ENCODE data around the gene TBX10. TPM values are rescaled to one million over a fixed set of nuclear protein-coding genes. Genes with fewer than 3 reads are reported as not detected.

Gene TBX10
- total RNA-seq, 2 experiments from 2014 or later: 2.4 to 5.3 TPM

DNA sequence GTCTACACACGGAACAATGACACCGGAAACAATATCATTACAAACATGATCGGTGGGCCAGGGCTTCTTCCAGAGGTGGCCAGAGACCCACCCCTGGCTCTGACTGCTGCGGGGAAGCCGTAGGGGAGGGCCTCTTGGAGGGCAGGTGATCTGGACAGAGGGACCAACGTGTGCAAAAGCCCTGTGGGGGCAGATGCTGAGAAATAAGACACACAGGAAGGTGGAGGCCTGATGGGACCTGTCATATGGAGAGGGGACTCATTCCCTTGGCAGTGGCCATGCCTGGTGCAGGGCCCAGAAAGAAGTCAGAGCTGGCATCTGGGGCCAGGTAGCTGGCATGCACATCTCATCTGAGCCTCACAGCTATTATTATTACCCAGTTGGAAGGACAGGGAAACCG, 33.8 kb upstream of the TBX10 start:
- Histone ChIP-seq H3K9me3 (ENCODE audit: low read length) (no peaks in the 10 kb centered on the region), H3K4me1 (ENCODE audit: insufficient read depth, low read length, poor library complexity, severe bottlenecking) (peaks cover 18% of the 10 kb centered on the region), H3K4me3 (ENCODE audit: low read depth, low read length, poor library complexity, severe bottlenecking) (no peak overlapping the region), H3K27ac (ENCODE audit: low read depth, low read length, poor library complexity, severe bottlenecking) (no peak overlapping the region), H2AFZ (ENCODE audit: low read length) (no peak overlapping the region), H3K36me3 (ENCODE audit: insufficient read depth, low read length) (no peaks in the 10 kb centered on the region), H3K79me2 (ENCODE audit: insufficient read depth, low read depth, low read length) (peaks cover 10% of the 10 kb centered on the region; the same call in 1 of the 2 replicates), H3K4me2 (ENCODE audit: low read length) (no peak overlapping the region), H4K20me1 (ENCODE audit: insufficient read depth, low read length) (no peaks in the 10 kb centered on the region), H3K9me2 (ENCODE audit: insufficient read depth, low read length) (no peaks in the 10 kb centered on the region)
- DNase-seq (ENCODE audit: low spot score): no peak
- no TSS peak for BruUV-seq (replicated peaks)
- ChIA-PET CTCF (ENCODE audit: unreplicated experiment) (no interaction called here), POLR2A (no interaction called here)
- intact Hi-C loops (cut with micrococcal nuclease; ENCODE audit: unreplicated experiment): no loop called here
- TF ChIP-seq EZH2phosphoT487 (IDR thresholded peaks at IDR 0.05; ENCODE audit: borderline replicate concordance, low read depth, low read length): no peak

DNA sequence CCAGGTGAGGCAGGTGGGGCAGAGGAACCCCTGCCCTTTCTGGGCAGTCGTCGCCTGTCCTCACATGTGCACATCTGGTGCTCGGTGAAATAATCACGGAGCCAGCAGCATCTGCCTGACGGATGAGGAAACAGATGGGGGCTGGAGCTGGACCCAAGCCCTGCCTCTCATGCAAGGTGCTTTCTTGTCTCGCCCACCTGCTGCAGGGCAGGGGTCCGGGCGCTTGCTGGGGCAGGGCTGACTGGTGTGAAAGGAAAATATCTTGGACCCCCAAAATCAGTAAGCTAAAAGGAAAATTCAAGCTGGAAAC, 31.6 kb upstream of the TBX10 start:
- BruUV-seq (replicated peaks): no TSS peak
- TF ChIP-seq EZH2phosphoT487 (IDR thresholded peaks at IDR 0.05; ENCODE audit: borderline replicate concordance, low read depth, low read length): no peak
- TF ChIP-seq, protein P1, sequence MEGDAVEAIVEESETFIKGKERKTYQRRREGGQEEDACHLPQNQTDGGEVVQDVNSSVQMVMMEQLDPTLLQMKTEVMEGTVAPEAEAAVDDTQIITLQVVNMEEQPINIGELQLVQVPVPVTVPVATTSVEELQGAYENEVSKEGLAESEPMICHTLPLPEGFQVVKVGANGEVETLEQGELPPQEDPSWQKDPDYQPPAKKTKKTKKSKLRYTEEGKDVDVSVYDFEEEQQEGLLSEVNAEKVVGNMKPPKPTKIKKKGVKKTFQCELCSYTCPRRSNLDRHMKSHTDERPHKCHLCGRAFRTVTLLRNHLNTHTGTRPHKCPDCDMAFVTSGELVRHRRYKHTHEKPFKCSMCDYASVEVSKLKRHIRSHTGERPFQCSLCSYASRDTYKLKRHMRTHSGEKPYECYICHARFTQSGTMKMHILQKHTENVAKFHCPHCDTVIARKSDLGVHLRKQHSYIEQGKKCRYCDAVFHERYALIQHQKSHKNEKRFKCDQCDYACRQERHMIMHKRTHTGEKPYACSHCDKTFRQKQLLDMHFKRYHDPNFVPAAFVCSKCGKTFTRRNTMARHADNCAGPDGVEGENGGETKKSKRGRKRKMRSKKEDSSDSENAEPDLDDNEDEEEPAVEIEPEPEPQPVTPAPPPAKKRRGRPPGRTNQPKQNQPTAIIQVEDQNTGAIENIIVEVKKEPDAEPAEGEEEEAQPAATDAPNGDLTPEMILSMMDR (conservative IDR thresholded peaks at IDR 0.05; ENCODE audit: low read length): no peak
- Histone ChIP-seq H3K9me3 (ENCODE audit: low read length) (no peaks in the 10 kb centered on the region), H4K20me1 (ENCODE audit: insufficient read depth, low read length) (no peaks in the 10 kb centered on the region), H3K27ac (ENCODE audit: low read depth, low read length, poor library complexity, severe bottlenecking) (no peak overlapping the region), H2AFZ (ENCODE audit: low read length) (no peak overlapping the region), H3K4me2 (ENCODE audit: low read length) (no peak overlapping the region), H3K9me2 (ENCODE audit: insufficient read depth, low read length) (no peaks in the 10 kb centered on the region), H3K4me1 (ENCODE audit: insufficient read depth, low read length, poor library complexity, severe bottlenecking) (peaks cover 40% of the 10 kb centered on the region), H3K4me3 (ENCODE audit: low read depth, low read length, poor library complexity, severe bottlenecking) (no peak overlapping the region), H3K79me2 (ENCODE audit: insufficient read depth, low read depth, low read length) (peaks cover 10% of the 10 kb centered on the region; the same call in 1 of the 2 replicates), H3K36me3 (ENCODE audit: insufficient read depth, low read length) (no peaks in the 10 kb centered on the region)
- POLR2A ChIA-PET: interaction anchor here (1.0 to 1.4 kb wide), 2 partner anchors 20 to 23 kb away, joined by 4 to 5 read pairs; no protein-coding TSS in a partner anchor
- no peak for DNase-seq (ENCODE audit: low spot score)
- CTCF ChIA-PET (ENCODE audit: unreplicated experiment): no interaction called here
- intact Hi-C loops (cut with micrococcal nuclease; ENCODE audit: unreplicated experiment): no loop called here

DNA sequence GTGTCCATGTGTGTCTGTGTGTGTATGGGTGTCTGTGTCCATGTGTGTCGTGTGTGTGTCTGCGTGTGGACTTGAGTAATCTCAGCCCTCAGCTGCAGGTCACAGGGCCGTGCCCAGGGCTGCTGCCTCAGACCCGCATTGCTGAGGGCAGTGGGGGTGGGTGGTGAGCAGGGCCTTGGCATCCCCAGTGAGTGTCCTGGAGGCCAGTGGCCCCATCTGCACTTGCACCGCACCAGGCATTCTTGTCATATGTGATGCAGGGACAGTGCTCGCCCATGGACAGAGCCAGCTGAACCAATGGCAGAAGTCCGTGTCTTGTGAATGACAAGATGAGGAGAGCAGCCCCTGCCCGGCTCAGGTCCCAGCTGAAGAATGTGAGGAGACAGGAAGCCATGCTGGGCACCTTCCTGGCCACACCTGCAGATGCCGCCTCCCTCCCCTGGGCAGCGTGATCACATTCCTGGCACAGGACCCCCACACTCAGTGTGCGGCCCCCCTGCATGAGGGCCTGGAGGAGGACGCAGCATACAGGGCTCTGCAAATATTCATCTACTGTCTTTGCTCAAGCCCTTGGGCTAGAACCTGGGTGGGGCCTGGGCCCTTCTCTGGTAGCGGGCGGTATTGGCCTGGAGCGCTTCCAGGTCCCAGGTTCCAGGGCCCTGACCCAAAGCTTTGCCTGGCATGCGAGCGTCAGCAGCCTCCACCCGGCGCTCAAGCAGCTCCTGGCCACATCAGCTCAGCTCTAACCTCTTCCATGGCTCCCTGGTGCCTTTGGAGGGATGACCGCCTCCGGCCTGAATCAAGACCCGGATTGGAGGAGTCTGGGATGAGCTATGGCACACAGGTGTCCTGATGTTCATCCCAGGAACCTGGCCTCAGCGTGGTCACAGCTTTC, 31.0 kb upstream of the TBX10 start:
- POLR2A ChIA-PET: interaction anchor here (1.0 kb wide), 1 partner anchor 23 kb away, joined by 4 read pairs; no protein-coding TSS in a partner anchor
- Histone ChIP-seq H4K20me1 (ENCODE audit: insufficient read depth, low read length) (no peaks in the 10 kb centered on the region), H3K27ac (ENCODE audit: low read depth, low read length, poor library complexity, severe bottlenecking) (no peak overlapping the region), H2AFZ (ENCODE audit: low read length) (no peak overlapping the region), H3K4me2 (ENCODE audit: low read length) (no peak overlapping the region), H3K9me2 (ENCODE audit: insufficient read depth, low read length) (no peaks in the 10 kb centered on the region), H3K79me2 (ENCODE audit: insufficient read depth, low read depth, low read length) (peaks cover 10% of the 10 kb centered on the region; the same call in 1 of the 2 replicates), H3K36me3 (ENCODE audit: insufficient read depth, low read length) (no peaks in the 10 kb centered on the region), H3K4me1 (ENCODE audit: insufficient read depth, low read length, poor library complexity, severe bottlenecking) (peaks cover 46% of the 10 kb centered on the region), H3K9me3 (ENCODE audit: low read length) (no peaks in the 10 kb centered on the region), H3K4me3 (ENCODE audit: low read depth, low read length, poor library complexity, severe bottlenecking) (no peak overlapping the region)
- TF ChIP-seq EZH2phosphoT487 (IDR thresholded peaks at IDR 0.05; ENCODE audit: borderline replicate concordance, low read depth, low read length): no peak
- TF ChIP-seq, protein P1 (conservative IDR thresholded peaks at IDR 0.05; ENCODE audit: low read length): no peak
- BruUV-seq (replicated peaks): no TSS peak
- no peak for DNase-seq (ENCODE audit: low spot score)
- CTCF ChIA-PET (ENCODE audit: unreplicated experiment): no interaction called here
- intact Hi-C loops (cut with micrococcal nuclease; ENCODE audit: unreplicated experiment): no loop called here

Data from OCI-LY7 (cell line).